Right lobe of liver (tissue), 6 donors: Measurements from ENCODE around the gene CALCOCO2. TPM values are rescaled to one million over a fixed set of nuclear protein-coding genes. Genes with fewer than 3 reads are reported as not detected.

Source experiments
- ATAC-seq, 4 donors: fragments of 200-7000 bp; cut with Tn5 transposase; one replicate each; pipeline ENCODE4 v1.9.1; 2020; ENCODE audit warnings: mild to moderate bottlenecking in 4 of 4, moderate library complexity in 4 of 4
- DNase-seq, 3 donors: peaks; one replicate each; pipeline ENCODE4 v3.0.0-alpha.2; 2020
- H3K27ac ChIP-seq, 3 donors: fragments of 200-600 bp; one replicate each; pipeline ENCODE4 v1.8.0; 2022
- H3K27me3 ChIP-seq, 2 donors: fragments of 200-600 bp; one replicate each; pipeline ENCODE4 v1.8.0; 2022
- H3K36me3 ChIP-seq, 4 donors: fragments of 200-600 bp; sonication (generic) in 1 of 4; one replicate each; pipeline versions ENCODE4 v1.5.1 to v1.8.0; 2017 to 2022; ENCODE audit warnings: control low read depth in 1 of 4
- H3K4me1 ChIP-seq, 4 donors: fragments of 200-600 bp; sonication (generic) in 1 of 4; one replicate each; pipeline versions ENCODE4 v1.5.1 to v1.8.0; 2017 to 2022; ENCODE audit warnings: control low read depth in 1 of 4
- H3K4me3 ChIP-seq, 3 donors: fragments of 200-600 bp; one replicate each; pipeline ENCODE4 v1.8.0; 2022
- H3K9me3 ChIP-seq, 4 donors: fragments of 200-600 bp; sonication (generic) in 1 of 4; one replicate each; pipeline versions ENCODE4 v1.5.1 to v1.8.0; 2017 to 2022; ENCODE audit warnings: control low read depth in 1 of 4
- CTCF ChIP-seq, 4 donors: fragments of 200-600 bp in 3 of 4; fragments of 450-650 bp in 1 of 4; IDR thresholded peaks; one replicate each; pipeline versions ENCODE4 v1.5.1 to v1.8.0; 2016 to 2022; ENCODE audit warnings: antibody characterized with exemption in 4 of 4, mild to moderate bottlenecking in 2 of 4
- POLR2A ChIP-seq: fragments of 450-650 bp; IDR thresholded peaks from one replicate; pipeline ENCODE4 v1.6.1; 2017; ENCODE audit warnings: antibody characterized with exemption, mild to moderate bottlenecking
- WGBS: methylation state at CpG from one replicate; pipeline ENCODE4 v1.1.6; 2018; ENCODE audit warnings: low coverage, low lambda C conversion rate; ENCODE audit not compliant: insufficient coverage; ENCODE audit errors: missing lambda C conversion rate; 5-methylcytosine and 5-hydroxymethylcytosine counted together
- intact Hi-C, 2 donors: fragments of 100-400 bp; cut with DNase I; formaldehyde crosslinking; loops; one replicate each; pipeline versions ENCODE4 v1.11.2 to v1.14.1; 2022
- total RNA-seq, 6 experiments: library from RNA; depleted of rRNA in 2 of 6; stranded (reverse); fragments of >200 nt in 2 of 6; fragmentation: NEBNext Ultra II Directional in 3 of 6; extraction: Animal tissue kit (Norgen Biotek cat#: 25700) in 3 of 6; gene quantifications; one replicate each; pipeline versions ENCODE4 v1.1.0 to v1.2.4, GENCODE V29; 2016 to 2023
- donor health status: DM: no; HTN: yes; CAD: no.
- donor health status: DM: no; HTN: no; CAD: no.
- donor health status: DM: no; HTN: no; CAD: no.
- donor health status: DM: no; HTN: yes; CAD: no.
- donor health status: DM: no; HTN: yes; CAD: no.

CALCOCO2 gene
- total RNA-seq, 6 experiments from 2014 or later, result 58.0 to 93.3 (median 72.1) TPM

- intact Hi-C loops, result no loop called here
- Histone ChIP-seq H3K4me3 (no peak overlapping the region), H3K27ac (no peak overlapping the region), H3K4me1 (peaks cover 0 to 5% (median 0%) of the 10 kb centered on the region in 4 donors), H3K9me3 (no peaks in the 10 kb centered on the region), H3K36me3 (no peaks in the 10 kb centered on the region), H3K27me3 (no peaks in the 10 kb centered on the region)
- WGBS, result 15% methylated on average over 7 of the region's 7 CpGs
- ATAC-seq, result peak; percentile 57 to 69 (median 62)
- TF ChIP-seq POLR2A (no peak), CTCF (IDR thresholded peaks at IDR 0.05) (peak; percentile 75 to 87 (median 78))
- peak in 2 of 3 donors; percentile 48 to 67 for DNase-seq
Observed at GRCh38 chr17:48814504-48814903, 16.3 kb upstream of the CALCOCO2 start.

DNA sequence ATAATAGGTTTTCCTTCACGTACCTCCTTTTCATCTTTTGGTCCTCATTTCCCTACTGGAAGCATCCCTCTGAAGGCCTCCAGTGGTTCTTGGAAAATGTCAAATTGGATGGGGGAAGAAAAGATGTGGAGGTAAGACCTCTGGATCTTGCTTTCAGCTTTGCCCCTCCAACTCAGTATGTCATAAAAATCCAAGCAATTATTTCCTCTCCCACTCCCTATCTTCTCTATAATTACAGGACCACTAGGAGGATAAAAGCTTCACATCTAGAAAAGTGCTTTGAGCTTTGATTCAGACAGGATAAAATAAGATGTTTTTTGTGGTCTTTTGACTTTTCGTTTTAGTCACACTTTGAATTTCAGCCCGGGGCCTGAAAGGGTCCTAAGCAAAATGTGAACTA is 15.5 kb upstream of the CALCOCO2 start:
- no peak for TF ChIP-seq CTCF (IDR thresholded peaks at IDR 0.05)
- TF ChIP-seq POLR2A, result no peak
- no peaks in the 10 kb centered on the region for H3K9me3 ChIP-seq
- no peak overlapping the region for H3K27ac ChIP-seq
- ATAC-seq (no peak), DNase-seq (no peak)
- WGBS, result 49% methylated on average over 3 of the region's 3 CpGs
- no peaks in the 10 kb centered on the region for H3K36me3 ChIP-seq
- no peaks in the 10 kb centered on the region for H3K27me3 ChIP-seq
- no peak overlapping the region for H3K4me3 ChIP-seq
- H3K4me1 ChIP-seq, result peaks cover 0 to 5% (median 0%) of the 10 kb centered on the region in 4 donors
- intact Hi-C loops, result loop anchor here in 1 of 2 donors (5.0 kb wide), 1 partner anchor 62 kb away; no protein-coding TSS in a partner anchor

DNA sequence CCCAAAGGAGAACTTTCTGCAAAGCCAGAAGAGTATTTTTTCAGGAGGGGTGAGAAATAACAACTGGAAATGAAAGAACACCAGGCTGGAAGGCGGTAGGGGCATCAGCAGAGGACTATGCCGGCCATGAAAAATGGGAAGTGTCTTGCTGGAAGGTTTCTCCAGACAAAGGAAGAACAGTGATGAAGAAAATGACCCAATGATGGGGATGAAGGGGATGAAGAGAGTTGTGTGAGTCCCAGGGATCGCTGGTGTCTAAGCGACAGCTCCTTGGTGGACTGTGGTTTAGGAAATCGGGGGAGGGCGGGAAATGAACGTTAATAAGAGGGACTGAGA is 14.4 kb upstream of the CALCOCO2 start:
- Histone ChIP-seq H3K27me3 (no peaks in the 10 kb centered on the region), H3K9me3 (no peaks in the 10 kb centered on the region), H3K27ac (no peak overlapping the region), H3K4me1 (peaks cover 0 to 5% (median 0%) of the 10 kb centered on the region in 4 donors), H3K4me3 (peak overlapping the region in 1 of 3 donors; percentile 48), H3K36me3 (no peaks in the 10 kb centered on the region)
- DNase-seq (no peak), ATAC-seq (no peak)
- intact Hi-C loops, result loop anchor here in 1 of 2 donors (5.0 kb wide), 1 partner anchor 61 kb away; no protein-coding TSS in a partner anchor
- WGBS, result 11% methylated on average over 4 of the region's 7 CpGs
- TF ChIP-seq CTCF (IDR thresholded peaks at IDR 0.05) (no peak), POLR2A (no peak)

- ATAC-seq (peak; percentile 94 to 98 (median 95)), DNase-seq (peak; percentile 77 to 84 (median 81))
- Histone ChIP-seq H3K4me3 (peak within 1 kb of the TSS; percentile 35 to 48 (median 41)), H3K4me1 (peaks cover 0 to 5% (median 0%) of the 10 kb centered on the region in 4 donors), H3K36me3 (no peaks in the 10 kb centered on the region), H3K27ac (no peak within 1 kb of the TSS), H3K9me3 (no peaks in the 10 kb centered on the region), H3K27me3 (no peaks in the 10 kb centered on the region)
- intact Hi-C loops, result loop anchor here in 1 of 2 donors (5.0 kb wide), 1 partner anchor 60 kb away; no protein-coding TSS in a partner anchor
- no peak for TF ChIP-seq POLR2A
- 3% methylated on average over 26 of the region's 64 CpGs for WGBS
Observed at GRCh38 chr17:48816774-48817590, 13.9 kb upstream of the CALCOCO2 start, which contains the start of gene TTLL6. Gene TTLL6, minus strand, starts transcription at chr17:48817229. Its CDS starts 157 bp downstream, at chr17:48817072.

GRCh38 chr17:48818361-48818841 is 12.4 kb upstream of the CALCOCO2 start:
- DNase-seq (peak in 1 of 3 donors; percentile 29), ATAC-seq (peak in 2 of 4 donors; percentile 62 to 67)
- Histone ChIP-seq H3K27ac (no peak overlapping the region), H3K4me1 (peaks cover 0 to 5% (median 0%) of the 10 kb centered on the region in 4 donors), H3K27me3 (no peaks in the 10 kb centered on the region), H3K9me3 (no peaks in the 10 kb centered on the region), H3K36me3 (no peaks in the 10 kb centered on the region), H3K4me3 (no peak overlapping the region)
- 56% methylated on average over 7 of the region's 9 CpGs for WGBS
- TF ChIP-seq CTCF (IDR thresholded peaks at IDR 0.05), result no peak
- TF ChIP-seq POLR2A, result peak; percentile 10
- intact Hi-C loops, result loop anchor here in 1 of 2 donors (5.0 kb wide), 1 partner anchor 59 kb away; no protein-coding TSS in a partner anchor
